WTC11 (cell line): ENCODE results near the gene FBXO9. TPM values are rescaled to one million over a fixed set of nuclear protein-coding genes. Genes with fewer than 3 reads are reported as not detected.

Experiments used
- ATAC-seq: fragments of 200-7000 bp; cut with Tn5 transposase; 2 replicates; pipeline ENCODE4 v1.10.0; 2021; ENCODE audit warnings: mild to moderate bottlenecking, moderate library complexity
- CTCF ChIA-PET: fragments of 300-600 bp; sonication (Branson Sonifier 250); formaldehyde crosslinking; loops from one replicate; lab custom pipeline; 2021; ENCODE audit warnings: antibody characterized with exemption; lab: Charles Lee
- POLR2A ChIA-PET: fragments of 350-600 bp; sonication (Branson Sonifier 250); formaldehyde crosslinking; loops from one replicate; lab custom pipeline; 2021; ENCODE audit warnings: antibody characterized with exemption; lab: Charles Lee
- DNase-seq: peaks from one replicate; pipeline ENCODE4 v3.0.0; 2021; ENCODE audit warnings: low spot score
- H3K27ac Mint-ChIP-seq: 2 replicates; pipeline ENCODE4 v1.8.0; 2021; ENCODE audit warnings: mixed read lengths
- H3K27me3 Mint-ChIP-seq: 2 replicates; pipeline ENCODE4 v1.8.0; 2021; ENCODE audit warnings: low read depth, mild to moderate bottlenecking, moderate library complexity, mixed read lengths
- H3K36me3 Mint-ChIP-seq: 2 replicates; pipeline ENCODE4 v1.8.0; 2021; ENCODE audit warnings: mixed read lengths
- H3K4me1 Mint-ChIP-seq: 2 replicates; pipeline ENCODE4 v1.8.0; 2022; ENCODE audit warnings: mixed read lengths
- H3K4me3 Mint-ChIP-seq: 2 replicates; pipeline ENCODE4 v1.8.0; 2021; ENCODE audit warnings: mild to moderate bottlenecking, moderate library complexity, mixed read lengths
- H3K9me3 Mint-ChIP-seq: 2 replicates; pipeline ENCODE4 v1.8.0; 2021; ENCODE audit warnings: mixed read lengths
- AFF4 ChIP-seq: sonication (generic); formaldehyde crosslinking; IDR thresholded peaks from 2 replicates; pipeline ENCODE4 v1.8.1; 2023; ENCODE audit warnings: mild to moderate bottlenecking, missing genetic modification reagents, borderline replicate concordance
- ATF3 ChIP-seq: sonication (generic); formaldehyde crosslinking; conservative IDR thresholded peaks from 2 replicates; pipeline ENCODE4 v1.8.1; 2022; ENCODE audit warnings: mild to moderate bottlenecking, missing genetic modification reagents
- ATF6 ChIP-seq: sonication (generic); formaldehyde crosslinking; IDR thresholded peaks from 2 replicates; pipeline ENCODE4 v1.8.1; 2023; ENCODE audit warnings: mild to moderate bottlenecking, missing genetic modification reagents
- CDX4 ChIP-seq: fragments of 250-450 bp; sonication (Bioruptor Pico); IDR thresholded peaks from 2 replicates; pipeline ENCODE4 v1.9.0; 2021; ENCODE audit warnings: moderate library complexity, mild to moderate bottlenecking, inconsistent platforms, borderline replicate concordance
- ELF4 ChIP-seq: sonication (generic); formaldehyde crosslinking; IDR thresholded peaks from 2 replicates; pipeline ENCODE4 v1.8.1; 2022; ENCODE audit warnings: low read depth, mild to moderate bottlenecking, moderate library complexity, missing genetic modification reagents
- FOXJ3 ChIP-seq: sonication (generic); formaldehyde crosslinking; IDR thresholded peaks from 2 replicates; pipeline ENCODE4 v1.9.0; 2021; ENCODE audit warnings: missing genetic modification reagents, mild to moderate bottlenecking, borderline replicate concordance
- FOXP1 ChIP-seq: sonication (generic); formaldehyde crosslinking; IDR thresholded peaks from 2 replicates; pipeline ENCODE4 v1.8.0; 2022; ENCODE audit warnings: missing genetic modification reagents, mild to moderate bottlenecking, moderate library complexity, borderline replicate concordance
- GABPB1 ChIP-seq: sonication (generic); formaldehyde crosslinking; IDR thresholded peaks from 2 replicates; pipeline ENCODE4 v1.8.1; 2023; ENCODE audit warnings: mild to moderate bottlenecking, missing genetic modification reagents
- GRHL2 ChIP-seq: fragments of 250-450 bp; sonication (Bioruptor Pico); IDR thresholded peaks from 2 replicates; pipeline ENCODE4 v1.8.0; 2022; ENCODE audit warnings: mild to moderate bottlenecking, moderate library complexity; ENCODE audit not compliant: insufficient replicate concordance, severe bottlenecking
- GTF2I ChIP-seq: fragments of 250-450 bp; sonication (Bioruptor Pico); conservative IDR thresholded peaks from 2 replicates; pipeline ENCODE4 v1.4.0; 2021; ENCODE audit warnings: mild to moderate bottlenecking
- NFYB ChIP-seq: sonication (generic); formaldehyde crosslinking; conservative IDR thresholded peaks from 2 replicates; pipeline ENCODE4 v1.8.0; 2022; ENCODE audit warnings: low read depth, missing genetic modification reagents
- SOX15 ChIP-seq: fragments of 250-450 bp; sonication (Bioruptor Pico); IDR thresholded peaks from 2 replicates; pipeline ENCODE4 v1.9.0; 2021; ENCODE audit warnings: mild to moderate bottlenecking
- STAT6 ChIP-seq: sonication (generic); formaldehyde crosslinking; conservative IDR thresholded peaks from 2 replicates; pipeline ENCODE4 v1.8.1; 2023; ENCODE audit warnings: mild to moderate bottlenecking, low read depth, missing genetic modification reagents, moderate library complexity
- TCF7 ChIP-seq: sonication (generic); formaldehyde crosslinking; IDR thresholded peaks from 2 replicates; pipeline ENCODE4 v1.8.0; 2022; ENCODE audit warnings: mild to moderate bottlenecking, low read depth, missing genetic modification reagents, moderate library complexity
- TP53 ChIP-seq: sonication (generic); formaldehyde crosslinking; IDR thresholded peaks from 2 replicates; pipeline ENCODE4 v1.8.1; 2023; ENCODE audit warnings: mild to moderate bottlenecking, missing genetic modification reagents
- ZBTB43 ChIP-seq: sonication (generic); formaldehyde crosslinking; IDR thresholded peaks from 2 replicates; pipeline ENCODE4 v1.8.1; 2023; ENCODE audit warnings: mild to moderate bottlenecking, missing genetic modification reagents
- ZNF281 ChIP-seq: sonication (generic); formaldehyde crosslinking; IDR thresholded peaks from 2 replicates; pipeline ENCODE4 v1.8.0; 2023; ENCODE audit warnings: mild to moderate bottlenecking, missing genetic modification reagents
- ZNF671 ChIP-seq: fragments of 250-450 bp; sonication (Bioruptor Pico); IDR thresholded peaks from 2 replicates; pipeline ENCODE4 v1.8.0; 2021; ENCODE audit warnings: mild to moderate bottlenecking
- ZSCAN18 ChIP-seq: fragments of 250-450 bp; sonication (Bioruptor Pico); IDR thresholded peaks from 2 replicates; pipeline ENCODE4 v2.1.2; 2022; ENCODE audit warnings: mild to moderate bottlenecking, moderate library complexity
- total RNA-seq: library from RNA; stranded (reverse); gene quantifications from 3 replicates; pipeline ENCODE4 v1.2.3, GENCODE V29; 2021

Gene FBXO9
- total RNA-seq, 1 experiment from 2014 or later: 54.4 TPM

- no peak overlapping the region for H3K27ac Mint-ChIP-seq
- no peaks in the 10 kb centered on the region for H3K4me1 Mint-ChIP-seq
- H3K4me3 Mint-ChIP-seq: no peak overlapping the region
- H3K9me3 Mint-ChIP-seq: no peaks in the 10 kb centered on the region
- no peak for DNase-seq
- CTCF ChIA-PET: no interaction called here
- TF ChIP-seq TCF7 (no peak), NFYB (CRISPR knock-in tag) (no peak), ZNF671 (no peak), FOXJ3 (CRISPR knock-in tag) (no peak), CDX4 (CRISPR knock-in tag) (no peak), ELF4 (CRISPR knock-in tag) (no peak), ZNF281 (CRISPR knock-in tag) (no peak), ATF6 (CRISPR knock-in tag) (no peak), TP53 (no peak), ATF3 (no peak), STAT6 (CRISPR knock-in tag) (no peak), GABPB1 (CRISPR knock-in tag) (no peak), GTF2I (CRISPR knock-in tag) (no peak), SOX15 (CRISPR knock-in tag) (no peak), GRHL2 (no peak), FOXP1 (no peak), ZSCAN18 (CRISPR knock-in tag) (no peak), ZBTB43 (CRISPR knock-in tag) (no peak), AFF4 (CRISPR knock-in tag) (no peak)
- H3K36me3 Mint-ChIP-seq: peaks cover 46% of the 10 kb centered on the region
- POLR2A ChIA-PET: no interaction called here
- H3K27me3 Mint-ChIP-seq: no peaks in the 10 kb centered on the region
- ATAC-seq: no peak
Observed at GRCh38 chr6:53090576-53090975, 25.4 kb downstream of the FBXO9 start.
